Endothelial cell of umbilical vein (primary cell): ENCODE results near the gene GAB2. TPM values are rescaled to one million over a fixed set of nuclear protein-coding genes. Genes with fewer than 3 reads are reported as not detected.

Experiments used
- BruUV-seq: library from RNA; stranded (reverse); fragments of 400-500 nt; replicated peaks from 2 replicates; lab custom pipeline; 2021; lab: Mats Ljungman, UMichigan
- CTCF ChIA-PET: fragments of 300-600, 350-600 bp; sonication (Branson Sonifier 250); formaldehyde crosslinking; loops from one replicate; lab custom pipeline; 2021; ENCODE audit warnings: antibody characterized with exemption, inconsistent platforms; lab: Charles Lee
- POLR2A ChIA-PET: fragments of 300-600, 350-600 bp; sonication (Branson Sonifier 250); formaldehyde crosslinking; loops from one replicate; lab custom pipeline; 2021; ENCODE audit warnings: antibody characterized with exemption, inconsistent platforms; lab: Charles Lee
- DNase-seq: peaks from one replicate; pipeline ENCODE4 v3.0.0-alpha.2; 2011; ENCODE audit warnings: low read depth, low spot score
- FAIRE-seq: peaks from 2 replicates; lab custom pipeline; 2011; peaks lifted over from hg19 to GRCh38; lab: Jason Lieb, UNC
- H2AFZ ChIP-seq: 2 replicates; pipeline ENCODE4 v1.6.0; 2012; ENCODE audit warnings: low read depth, low read length, control low read depth, inconsistent platforms
- H3K27ac ChIP-seq: 2 replicates; pipeline ENCODE4 v1.5.1; 2011; ENCODE audit warnings: low read depth, mild to moderate bottlenecking, control low read depth, low read length, moderate library complexity; ENCODE audit not compliant: insufficient read depth
- H3K27me3 ChIP-seq, 2 experiments: 2 replicates each; pipeline versions ENCODE4 v1.6.0 to v1.6.1; 2011; ENCODE audit warnings: low read length in 2 of 2, mixed read lengths in 1 of 2; ENCODE audit not compliant: control insufficient read depth in 2 of 2, insufficient read depth in 2 of 2
- H3K36me3 ChIP-seq, 2 experiments: 2 replicates in 1 of 2; 3 replicates in 1 of 2; pipeline ENCODE4 v1.5.1; 2011; ENCODE audit warnings: low read length in 2 of 2, mild to moderate bottlenecking in 1 of 2, moderate library complexity in 1 of 2; ENCODE audit not compliant: control insufficient read depth in 2 of 2, insufficient read depth in 2 of 2; ENCODE audit errors: extremely low read depth in 1 of 2
- H3K4me1 ChIP-seq: 3 replicates; pipeline ENCODE4 v1.5.1; 2011; ENCODE audit warnings: mild to moderate bottlenecking, low read length; ENCODE audit not compliant: control insufficient read depth, insufficient read depth; ENCODE audit errors: extremely low read depth
- H3K4me2 ChIP-seq: 2 replicates; pipeline ENCODE4 v1.6.1; 2011; ENCODE audit warnings: low read length, control low read depth, mixed read lengths; ENCODE audit not compliant: insufficient read depth
- H3K4me3 ChIP-seq, 3 experiments: fragments of 200-600 bp in 1 of 3; sonication (generic), shearing (Covaris generic) in 1 of 3; replicated peaks in 1 of 3; 2 replicates each; pipeline ENCODE4 v1.5.1; 2011 to 2016; ENCODE audit warnings: control low read depth in 3 of 3, low read length in 3 of 3, mild to moderate bottlenecking in 2 of 3, inconsistent platforms in 1 of 3, low read depth in 1 of 3, moderate library complexity in 1 of 3; ENCODE audit not compliant: insufficient read depth in 1 of 3
- H3K79me2 ChIP-seq: 2 replicates; pipeline ENCODE4 v1.6.0; 2012; ENCODE audit warnings: low read length, inconsistent platforms; ENCODE audit not compliant: control insufficient read depth, insufficient read depth
- H3K9ac ChIP-seq: replicated peaks from 2 replicates; pipeline ENCODE3; 2011; ENCODE audit warnings: low read length, control low read depth; ENCODE audit not compliant: insufficient read depth; ENCODE audit errors: extremely low read depth
- H3K9me1 ChIP-seq: replicated peaks from 3 replicates; pipeline ENCODE4 v1.6.0; 2011; ENCODE audit warnings: mild to moderate bottlenecking, low read length; ENCODE audit not compliant: control insufficient read depth, insufficient read depth; ENCODE audit errors: extremely low read depth
- H3K9me3 ChIP-seq: replicated peaks from 2 replicates; pipeline ENCODE4 v1.5.1; 2012; ENCODE audit warnings: low read length, inconsistent platforms; ENCODE audit not compliant: control insufficient read depth, insufficient read depth
- H4K20me1 ChIP-seq: replicated peaks from 2 replicates; pipeline ENCODE3; 2011; ENCODE audit warnings: mild to moderate bottlenecking, low read length; ENCODE audit not compliant: control insufficient read depth, insufficient read depth; ENCODE audit errors: extremely low read depth
- CTCF ChIP-seq, 2 donors: IDR thresholded peaks; 1 replicate in 1 of 2; 2 replicates in 1 of 2; pipeline ENCODE4 v1.5.1; 2011; ENCODE audit warnings: low read length in 2 of 2, mild to moderate bottlenecking in 2 of 2, moderate library complexity in 2 of 2, control low read depth in 1 of 2, inconsistent platforms in 1 of 2, low read depth in 1 of 2; ENCODE audit not compliant: insufficient read depth in 1 of 2; ENCODE audit errors: extremely low read depth in 1 of 2
- GATA2 ChIP-seq: IDR thresholded peaks from 2 replicates; pipeline ENCODE4 v1.7.0; 2011; ENCODE audit warnings: low read depth, mild to moderate bottlenecking, moderate library complexity, mixed read lengths, low read length; ENCODE audit not compliant: insufficient read length, insufficient read depth
- JUN ChIP-seq: IDR thresholded peaks from 2 replicates; pipeline ENCODE4 v1.6.1; 2011; ENCODE audit warnings: borderline replicate concordance, low read depth; ENCODE audit not compliant: insufficient read length, insufficient read depth
- MAX ChIP-seq: IDR thresholded peaks from 2 replicates; pipeline ENCODE4 v1.6.1; 2011; ENCODE audit not compliant: insufficient read depth, insufficient read length
- MYC ChIP-seq: IDR thresholded peaks from one replicate; pipeline ENCODE4 v1.6.1; 2011; ENCODE audit warnings: mild to moderate bottlenecking, low read depth, low read length
- POLR2A ChIP-seq: IDR thresholded peaks from 2 replicates; pipeline ENCODE4 v1.6.1; 2012; ENCODE audit warnings: low read depth, mild to moderate bottlenecking, control low read depth, low read length
- POLR2AphosphoS5 ChIP-seq: IDR thresholded peaks from 2 replicates; pipeline ENCODE4 v1.6.1; 2012; ENCODE audit warnings: low read depth, mild to moderate bottlenecking, control low read depth, low read length, moderate library complexity; ENCODE audit not compliant: insufficient read depth
- dilution Hi-C: fragments of 300-500 bp; cut with MboI; formaldehyde crosslinking; loops from one replicate; pipeline ENCODE4 v1.15.0; 2019; ENCODE audit warnings: low sequenced_read_pairs; ENCODE audit not compliant: extremely low pct_ligation_motif_present
- intact Hi-C: fragments of 100-400 bp; cut with micrococcal nuclease; formaldehyde crosslinking; loops from one replicate; pipeline ENCODE4 v1.10.0; 2022
- polyA plus RNA-seq, 4 experiments: library from polyadenylated mRNA; depleted of rRNA in 3 of 4; stranded (reverse) in 3 of 4; unstranded in 1 of 4; fragments of >200 nt; gene quantifications; 2 replicates each; pipeline versions ENCODE4 v1.2.1 to v1.2.3, GENCODE V29; 2011 to 2012; ENCODE audit warnings: missing spikeins in 1 of 4
- total RNA-seq: library from RNA; stranded (reverse); gene quantifications from 2 replicates; pipeline ENCODE4 v1.2.3, GENCODE V29; 2021

Gene GAB2
- total and polyA plus RNA-seq, 2 donors (not counting 3 experiments of a cell fraction or from before 2014, with no cell fraction given): 19.6 to 39.6 TPM

- ChIA-PET CTCF (no interaction called here), POLR2A (no interaction called here)
- H4K20me1 ChIP-seq: no peaks in the 10 kb centered on the region
- no peaks in the 10 kb centered on the region for H3K9me3 ChIP-seq
- no peak for TF ChIP-seq MYC
- TF ChIP-seq GATA2: no peak
- no peak for TF ChIP-seq CTCF (IDR thresholded peaks at IDR 0.05; ENCODE audit: extremely low read depth in 1 of 2, insufficient read depth in 1 of 2, low read depth in 1 of 2, low read length in 2 of 2)
- no peak overlapping the region for H2AFZ ChIP-seq
- dilution Hi-C loops: no loop called here
- FAIRE-seq: peak; percentile 50
- no peak overlapping the region for H3K4me3 ChIP-seq
- H3K27me3 ChIP-seq: no peaks in the 10 kb centered on the region
- no peak overlapping the region for H3K9ac ChIP-seq
- no peak overlapping the region for H3K4me2 ChIP-seq
- no peaks in the 10 kb centered on the region for H3K4me1 ChIP-seq
- peak; percentile 45 for DNase-seq
- intact Hi-C loops: no loop called here
- no peaks in the 10 kb centered on the region for H3K36me3 ChIP-seq
- no TSS peak for BruUV-seq
- H3K27ac ChIP-seq: no peak overlapping the region
- H3K79me2 ChIP-seq: no peaks in the 10 kb centered on the region
- H3K9me1 ChIP-seq: peaks cover 2% of the 10 kb centered on the region
Measured at GRCh38 chr11:78441956-78442355, 24.3 kb upstream of the GAB2 start.

GRCh38 chr11:78438298-78438975 lies 20.8 kb upstream of the GAB2 start:
- DNase-seq: no peak
- Histone ChIP-seq H3K79me2 (no peaks in the 10 kb centered on the region), H3K9me1 (no peaks in the 10 kb centered on the region), H3K9ac (no peak overlapping the region), H3K27ac (no peak overlapping the region), H3K9me3 (no peaks in the 10 kb centered on the region), H3K27me3 (no peaks in the 10 kb centered on the region), H2AFZ (no peak overlapping the region), H3K36me3 (no peaks in the 10 kb centered on the region), H3K4me1 (no peaks in the 10 kb centered on the region), H3K4me3 (no peak overlapping the region), H3K4me2 (no peak overlapping the region), H4K20me1 (no peaks in the 10 kb centered on the region)
- dilution Hi-C loops: no loop called here
- no peak for TF ChIP-seq POLR2A
- TF ChIP-seq CTCF (IDR thresholded peaks at IDR 0.05; ENCODE audit: extremely low read depth in 1 of 2, insufficient read depth in 1 of 2, low read depth in 1 of 2, low read length in 2 of 2): no peak
- no peak for TF ChIP-seq MAX
- TF ChIP-seq MYC: no peak
- no peak for TF ChIP-seq POLR2AphosphoS5
- TF ChIP-seq JUN: no peak
- CTCF ChIA-PET: no interaction called here
- no peak for FAIRE-seq
- POLR2A ChIA-PET: no interaction called here
- intact Hi-C loops: no loop called here
- BruUV-seq: no TSS peak
